HEK293 (cell line): Measurements from ENCODE around the gene HES5.

Source experiments
- ATF2 ChIP-seq: fragments of 450-650 bp; formaldehyde crosslinking; IDR thresholded peaks from 2 replicates; pipeline ENCODE4 v1.5.1; 2016; ENCODE audit warnings: missing biosample characterization, missing genetic modification characterization, low read depth
- HOXA7 ChIP-seq: sonication (generic); formaldehyde crosslinking; IDR thresholded peaks from 2 replicates; pipeline ENCODE4 v1.8.1; 2022; ENCODE audit warnings: missing genetic modification reagents, borderline replicate concordance
- KLF1 ChIP-seq: fragments of 450-650 bp; formaldehyde crosslinking; IDR thresholded peaks from 2 replicates; pipeline ENCODE4 v1.5.1; 2016; ENCODE audit warnings: missing biosample characterization, missing genetic modification characterization
- KLF17 ChIP-seq: fragments of 450-650 bp; formaldehyde crosslinking; IDR thresholded peaks from 2 replicates; pipeline ENCODE4 v1.5.1; 2016; ENCODE audit warnings: missing biosample characterization, missing genetic modification characterization
- KLF8 ChIP-seq: fragments of 450-650 bp; formaldehyde crosslinking; IDR thresholded peaks from 2 replicates; pipeline ENCODE4 v1.5.1; 2016; ENCODE audit warnings: missing biosample characterization, missing genetic modification characterization
- TCF7L2 ChIP-seq: IDR thresholded peaks from 2 replicates; pipeline ENCODE4 v1.6.1; 2011; ENCODE audit warnings: low read depth, mild to moderate bottlenecking, inconsistent platforms, low read length, moderate library complexity, borderline replicate concordance
- ZBTB20 ChIP-seq: fragments of 450-650 bp; formaldehyde crosslinking; IDR thresholded peaks from 2 replicates; pipeline ENCODE4 v1.5.1; 2016; ENCODE audit warnings: missing biosample characterization, missing genetic modification characterization
- ZFP3 ChIP-seq: fragments of 450-650 bp; formaldehyde crosslinking; IDR thresholded peaks from 2 replicates; pipeline ENCODE4 v1.5.1; 2016; ENCODE audit warnings: low read depth, missing biosample characterization, missing genetic modification characterization
- ZIC2 ChIP-seq: fragments of 450-650 bp; formaldehyde crosslinking; IDR thresholded peaks from 2 replicates; pipeline ENCODE4 v1.5.1; 2016; ENCODE audit warnings: missing biosample characterization, missing genetic modification characterization
- ZNF133 ChIP-seq: fragments of 450-650 bp; formaldehyde crosslinking; IDR thresholded peaks from 2 replicates; pipeline ENCODE4 v1.5.1; 2016; ENCODE audit warnings: missing biosample characterization, missing genetic modification characterization
- ZNF155 ChIP-seq: fragments of 450-650 bp; formaldehyde crosslinking; IDR thresholded peaks from 2 replicates; pipeline ENCODE4 v1.5.1; 2016; ENCODE audit warnings: missing biosample characterization, missing genetic modification characterization
- ZNF184 ChIP-seq: fragments of 450-650 bp; IDR thresholded peaks from 2 replicates; pipeline ENCODE4 v1.5.1; 2018; ENCODE audit warnings: missing biosample characterization, mild to moderate bottlenecking, missing genetic modification characterization
- ZNF202 ChIP-seq: fragments of 450-650 bp; formaldehyde crosslinking; IDR thresholded peaks from 2 replicates; pipeline ENCODE4 v1.5.1; 2016; ENCODE audit warnings: missing biosample characterization, missing genetic modification characterization, borderline replicate concordance
- ZNF23 ChIP-seq: fragments of 450-650 bp; formaldehyde crosslinking; IDR thresholded peaks from 2 replicates; pipeline ENCODE4 v1.5.1; 2016; ENCODE audit warnings: missing biosample characterization, missing genetic modification characterization, borderline replicate concordance
- ZNF335 ChIP-seq: fragments of 450-650 bp; formaldehyde crosslinking; conservative IDR thresholded peaks from 2 replicates; pipeline ENCODE4 v1.5.1; 2016; ENCODE audit warnings: missing biosample characterization, missing genetic modification characterization
- ZNF394 ChIP-seq: fragments of 450-650 bp; formaldehyde crosslinking; IDR thresholded peaks from 2 replicates; pipeline ENCODE4 v1.5.1; 2016; ENCODE audit warnings: missing biosample characterization, missing genetic modification characterization, mild to moderate bottlenecking, moderate library complexity, borderline replicate concordance
- ZNF404 ChIP-seq: fragments of 450-650 bp; formaldehyde crosslinking; IDR thresholded peaks from 2 replicates; pipeline ENCODE4 v1.5.1; 2017; ENCODE audit warnings: missing biosample characterization, missing genetic modification characterization
- ZNF433 ChIP-seq: fragments of 450-650 bp; formaldehyde crosslinking; IDR thresholded peaks from 2 replicates; pipeline ENCODE4 v1.5.1; 2016; ENCODE audit warnings: missing biosample characterization, missing genetic modification characterization, low read depth
- ZNF510 ChIP-seq: fragments of 450-650 bp; formaldehyde crosslinking; IDR thresholded peaks from 2 replicates; pipeline ENCODE4 v1.5.1; 2018; ENCODE audit warnings: mild to moderate bottlenecking, missing genetic modification characterization, missing biosample characterization; ENCODE audit not compliant: insufficient replicate concordance
- ZNF549 ChIP-seq: fragments of 450-650 bp; IDR thresholded peaks from 2 replicates; pipeline ENCODE4 v1.5.1; 2018; ENCODE audit warnings: missing biosample characterization, missing genetic modification characterization, mild to moderate bottlenecking, inconsistent platforms, moderate library complexity
- ZNF561 ChIP-seq: fragments of 450-650 bp; IDR thresholded peaks from 2 replicates; pipeline ENCODE4 v1.5.1; 2018; ENCODE audit warnings: missing biosample characterization, missing genetic modification characterization, borderline replicate concordance
- ZNF571 ChIP-seq: fragments of 450-650 bp; formaldehyde crosslinking; IDR thresholded peaks from 2 replicates; pipeline ENCODE4 v1.5.0; 2017; ENCODE audit warnings: missing biosample characterization, missing genetic modification characterization
- ZNF624 ChIP-seq: fragments of 450-650 bp; formaldehyde crosslinking; IDR thresholded peaks from 2 replicates; pipeline ENCODE4 v1.5.1; 2017; ENCODE audit warnings: missing biosample characterization, missing genetic modification characterization
- ZNF664 ChIP-seq: fragments of 450-650 bp; formaldehyde crosslinking; IDR thresholded peaks from 2 replicates; pipeline ENCODE4 v1.5.1; 2016; ENCODE audit warnings: missing biosample characterization, missing genetic modification characterization
- ZNF777 ChIP-seq: fragments of 450-650 bp; formaldehyde crosslinking; IDR thresholded peaks from 2 replicates; pipeline ENCODE4 v1.5.1; 2017; ENCODE audit warnings: missing biosample characterization, missing genetic modification characterization, borderline replicate concordance
- ZSCAN16 ChIP-seq: fragments of 450-650 bp; formaldehyde crosslinking; IDR thresholded peaks from 2 replicates; pipeline ENCODE4 v1.5.1; 2016; ENCODE audit warnings: missing biosample characterization, missing genetic modification characterization
- TF ChIP-seq, protein P1 (sequence below): fragments of 450-650 bp; formaldehyde crosslinking; IDR thresholded peaks from 2 replicates; pipeline ENCODE4 v1.5.1; 2016; ENCODE audit warnings: missing biosample characterization, missing genetic modification characterization
- TF ChIP-seq, protein P2 (sequence below): fragments of 450-650 bp; formaldehyde crosslinking; IDR thresholded peaks from 2 replicates; pipeline ENCODE4 v1.5.1; 2016; ENCODE audit warnings: missing biosample characterization, missing genetic modification characterization, borderline replicate concordance
- TF ChIP-seq, protein P3 (sequence below): fragments of 450-650 bp; formaldehyde crosslinking; IDR thresholded peaks from 2 replicates; pipeline ENCODE4 v1.5.0; 2017; ENCODE audit warnings: missing biosample characterization, missing genetic modification characterization, borderline replicate concordance

HES5 gene

GRCh38 chr1:2541619-2542245 lies 11.7 kb upstream of the HES5 start (continued):
- peak; percentile 31; the same call in 1 of the 2 replicates for TF ChIP-seq KLF17 (tag by site-specific recombination)
- TF ChIP-seq KLF1 (tag by site-specific recombination), result no peak
- TF ChIP-seq ZNF571, result no peak
- TF ChIP-seq ZNF404 (tag by site-specific recombination), result no peak
- no peak for TF ChIP-seq ZNF133 (tag by site-specific recombination)
- no peak for TF ChIP-seq ZNF335 (tag by site-specific recombination)
- no peak for TF ChIP-seq ZNF664 (tag by site-specific recombination)
- TF ChIP-seq ZNF394, result no peak
- TF ChIP-seq ZNF777 (tag by site-specific recombination), result no peak
- peak; percentile 99 for TF ChIP-seq ZIC2
- TF ChIP-seq ZNF184 (tag by site-specific recombination), result no peak
- TF ChIP-seq ZNF510 (tag by site-specific recombination), result no peak
- TF ChIP-seq ZNF155, result no peak
- no peak for TF ChIP-seq ZBTB20 (tag by site-specific recombination)
- no peak for TF ChIP-seq ZNF549 (tag by site-specific recombination)
- TF ChIP-seq, protein P1, sequence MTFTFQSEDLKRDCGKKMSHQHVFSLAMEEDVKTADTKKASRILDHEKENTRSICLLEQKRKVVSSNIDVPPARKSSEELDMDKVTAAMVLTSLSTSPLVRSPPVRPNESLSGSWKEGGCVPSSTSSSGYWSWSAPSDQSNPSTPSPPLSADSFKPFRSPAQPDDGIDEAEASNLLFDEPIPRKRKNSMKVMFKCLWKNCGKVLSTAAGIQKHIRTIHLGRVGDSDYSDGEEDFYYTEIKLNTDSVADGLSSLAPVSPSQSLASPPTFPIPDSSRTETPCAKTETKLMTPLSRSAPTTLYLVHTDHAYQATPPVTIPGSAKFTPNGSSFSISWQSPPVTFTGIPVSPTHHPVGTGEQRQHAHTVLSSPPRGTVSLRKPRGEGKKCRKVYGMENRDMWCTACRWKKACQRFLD (tag by site-specific recombination), result no peak
- TF ChIP-seq ZNF624, result 0 out of 2 replicates have a peak, but pooled peaks have one; percentile 18
- TF ChIP-seq ZNF23 (tag by site-specific recombination), result no peak
- no peak for TF ChIP-seq TCF7L2
- no peak for TF ChIP-seq ZNF561 (tag by site-specific recombination)
- TF ChIP-seq ZFP3 (tag by site-specific recombination), result no peak
- no peak for TF ChIP-seq ZSCAN16 (tag by site-specific recombination)
- no peak for TF ChIP-seq ZNF202 (tag by site-specific recombination)
- TF ChIP-seq ATF2 (tag by site-specific recombination), result no peak
- TF ChIP-seq ZNF433 (tag by site-specific recombination), result no peak
- TF ChIP-seq, protein P2, sequence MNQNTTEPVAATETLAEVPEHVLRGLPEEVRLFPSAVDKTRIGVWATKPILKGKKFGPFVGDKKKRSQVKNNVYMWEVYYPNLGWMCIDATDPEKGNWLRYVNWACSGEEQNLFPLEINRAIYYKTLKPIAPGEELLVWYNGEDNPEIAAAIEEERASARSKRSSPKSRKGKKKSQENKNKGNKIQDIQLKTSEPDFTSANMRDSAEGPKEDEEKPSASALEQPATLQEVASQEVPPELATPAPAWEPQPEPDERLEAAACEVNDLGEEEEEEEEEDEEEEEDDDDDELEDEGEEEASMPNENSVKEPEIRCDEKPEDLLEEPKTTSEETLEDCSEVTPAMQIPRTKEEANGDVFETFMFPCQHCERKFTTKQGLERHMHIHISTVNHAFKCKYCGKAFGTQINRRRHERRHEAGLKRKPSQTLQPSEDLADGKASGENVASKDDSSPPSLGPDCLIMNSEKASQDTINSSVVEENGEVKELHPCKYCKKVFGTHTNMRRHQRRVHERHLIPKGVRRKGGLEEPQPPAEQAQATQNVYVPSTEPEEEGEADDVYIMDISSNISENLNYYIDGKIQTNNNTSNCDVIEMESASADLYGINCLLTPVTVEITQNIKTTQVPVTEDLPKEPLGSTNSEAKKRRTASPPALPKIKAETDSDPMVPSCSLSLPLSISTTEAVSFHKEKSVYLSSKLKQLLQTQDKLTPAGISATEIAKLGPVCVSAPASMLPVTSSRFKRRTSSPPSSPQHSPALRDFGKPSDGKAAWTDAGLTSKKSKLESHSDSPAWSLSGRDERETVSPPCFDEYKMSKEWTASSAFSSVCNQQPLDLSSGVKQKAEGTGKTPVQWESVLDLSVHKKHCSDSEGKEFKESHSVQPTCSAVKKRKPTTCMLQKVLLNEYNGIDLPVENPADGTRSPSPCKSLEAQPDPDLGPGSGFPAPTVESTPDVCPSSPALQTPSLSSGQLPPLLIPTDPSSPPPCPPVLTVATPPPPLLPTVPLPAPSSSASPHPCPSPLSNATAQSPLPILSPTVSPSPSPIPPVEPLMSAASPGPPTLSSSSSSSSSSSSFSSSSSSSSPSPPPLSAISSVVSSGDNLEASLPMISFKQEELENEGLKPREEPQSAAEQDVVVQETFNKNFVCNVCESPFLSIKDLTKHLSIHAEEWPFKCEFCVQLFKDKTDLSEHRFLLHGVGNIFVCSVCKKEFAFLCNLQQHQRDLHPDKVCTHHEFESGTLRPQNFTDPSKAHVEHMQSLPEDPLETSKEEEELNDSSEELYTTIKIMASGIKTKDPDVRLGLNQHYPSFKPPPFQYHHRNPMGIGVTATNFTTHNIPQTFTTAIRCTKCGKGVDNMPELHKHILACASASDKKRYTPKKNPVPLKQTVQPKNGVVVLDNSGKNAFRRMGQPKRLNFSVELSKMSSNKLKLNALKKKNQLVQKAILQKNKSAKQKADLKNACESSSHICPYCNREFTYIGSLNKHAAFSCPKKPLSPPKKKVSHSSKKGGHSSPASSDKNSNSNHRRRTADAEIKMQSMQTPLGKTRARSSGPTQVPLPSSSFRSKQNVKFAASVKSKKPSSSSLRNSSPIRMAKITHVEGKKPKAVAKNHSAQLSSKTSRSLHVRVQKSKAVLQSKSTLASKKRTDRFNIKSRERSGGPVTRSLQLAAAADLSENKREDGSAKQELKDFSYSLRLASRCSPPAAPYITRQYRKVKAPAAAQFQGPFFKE (tag by site-specific recombination), result no peak
- TF ChIP-seq HOXA7 (CRISPR knock-in tag), result no peak
- no peak for TF ChIP-seq KLF8
- TF ChIP-seq, protein P3, sequence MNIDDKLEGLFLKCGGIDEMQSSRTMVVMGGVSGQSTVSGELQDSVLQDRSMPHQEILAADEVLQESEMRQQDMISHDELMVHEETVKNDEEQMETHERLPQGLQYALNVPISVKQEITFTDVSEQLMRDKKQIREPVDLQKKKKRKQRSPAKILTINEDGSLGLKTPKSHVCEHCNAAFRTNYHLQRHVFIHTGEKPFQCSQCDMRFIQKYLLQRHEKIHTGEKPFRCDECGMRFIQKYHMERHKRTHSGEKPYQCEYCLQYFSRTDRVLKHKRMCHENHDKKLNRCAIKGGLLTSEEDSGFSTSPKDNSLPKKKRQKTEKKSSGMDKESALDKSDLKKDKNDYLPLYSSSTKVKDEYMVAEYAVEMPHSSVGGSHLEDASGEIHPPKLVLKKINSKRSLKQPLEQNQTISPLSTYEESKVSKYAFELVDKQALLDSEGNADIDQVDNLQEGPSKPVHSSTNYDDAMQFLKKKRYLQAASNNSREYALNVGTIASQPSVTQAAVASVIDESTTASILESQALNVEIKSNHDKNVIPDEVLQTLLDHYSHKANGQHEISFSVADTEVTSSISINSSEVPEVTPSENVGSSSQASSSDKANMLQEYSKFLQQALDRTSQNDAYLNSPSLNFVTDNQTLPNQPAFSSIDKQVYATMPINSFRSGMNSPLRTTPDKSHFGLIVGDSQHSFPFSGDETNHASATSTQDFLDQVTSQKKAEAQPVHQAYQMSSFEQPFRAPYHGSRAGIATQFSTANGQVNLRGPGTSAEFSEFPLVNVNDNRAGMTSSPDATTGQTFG, result no peak
